ENCODE results near the gene ZNF519.
"Not testable (repeated sequence)": the region's sequence is repeated elsewhere in the genome, so short reads cannot be mapped to it uniquely, and the experiment has no call there.

Gene ZNF519

DNA sequence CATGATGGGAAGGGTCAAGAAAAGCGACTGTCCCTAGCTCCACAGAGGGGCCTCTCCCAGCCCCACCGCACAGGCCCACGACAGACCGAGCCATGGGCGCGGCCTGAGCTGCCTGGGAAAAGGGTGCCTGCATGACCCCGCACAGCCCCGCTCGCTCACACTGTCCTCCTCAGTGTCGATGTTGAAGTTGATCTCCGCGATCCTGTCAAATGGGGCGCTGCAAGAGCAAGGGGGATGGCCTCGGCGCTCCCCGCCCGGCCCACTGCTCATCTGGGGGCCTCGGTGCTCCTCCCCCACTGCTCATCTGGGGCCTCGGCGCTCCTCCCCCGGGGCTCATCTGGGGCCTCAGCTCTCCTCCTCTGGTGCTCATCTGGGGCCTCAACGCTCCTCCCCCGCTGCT lies 14.5 kb upstream of the ZNF519 start:
- DNase-seq, result not testable (repeated sequence)

DNA sequence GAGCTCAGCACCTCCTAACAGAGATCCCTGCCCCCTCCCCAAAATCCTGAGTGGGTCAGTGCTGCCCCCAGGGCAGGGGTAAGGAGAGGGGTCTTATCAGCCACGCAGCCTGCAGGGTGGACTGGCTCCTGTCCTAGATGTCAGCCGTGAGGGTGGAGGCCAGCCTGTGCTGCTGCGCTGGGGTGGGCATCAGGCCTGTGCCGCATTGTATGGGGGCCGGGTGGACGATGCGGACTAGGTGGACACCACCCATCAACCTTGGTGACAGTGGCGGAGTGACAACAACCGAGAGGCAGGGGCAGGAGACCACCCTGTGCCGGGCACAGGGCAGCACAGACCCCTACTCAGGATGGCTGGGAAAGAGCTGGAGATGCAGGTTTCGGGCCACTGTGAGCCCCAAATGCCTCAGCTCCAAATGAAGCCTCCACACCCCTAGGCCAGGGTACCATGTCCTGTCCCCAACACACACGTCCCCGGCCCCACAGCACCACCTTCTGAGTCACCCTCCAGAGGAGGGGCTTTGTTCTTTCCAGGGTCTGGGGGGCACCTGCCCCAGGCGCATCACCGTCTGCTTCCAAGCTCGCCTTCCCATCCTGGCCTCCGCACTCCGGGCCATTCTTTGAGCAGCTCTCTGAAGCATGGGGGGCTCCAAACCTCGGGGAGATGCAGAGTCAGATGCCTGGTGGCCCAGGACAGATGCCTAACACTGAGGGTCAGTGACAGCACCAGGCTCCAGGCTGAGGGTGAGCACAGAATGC lies 13.5 kb upstream of the ZNF519 start:
- DNase-seq, result not testable (repeated sequence)

DNA sequence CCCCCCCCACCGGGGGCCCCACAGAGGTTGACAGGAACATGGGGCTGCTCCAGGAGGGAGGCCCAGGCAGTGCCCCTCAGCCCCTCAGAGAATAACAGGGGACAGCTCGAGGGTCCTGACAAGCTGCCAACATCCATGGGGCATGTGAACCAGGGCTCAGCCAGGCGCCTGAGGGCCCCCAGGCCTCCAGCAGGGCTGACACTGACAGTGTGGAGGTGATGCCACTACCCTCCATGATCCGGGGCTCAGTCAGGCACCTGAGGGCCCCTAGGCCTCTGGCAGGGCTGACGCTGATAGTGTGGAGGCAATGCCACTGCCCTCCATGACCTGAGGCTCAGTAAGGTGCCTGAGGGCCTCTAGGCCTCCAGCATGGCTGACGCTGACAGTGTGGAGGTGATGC lies 12.8 kb upstream of the ZNF519 start:
- not testable (repeated sequence) for DNase-seq

DNA sequence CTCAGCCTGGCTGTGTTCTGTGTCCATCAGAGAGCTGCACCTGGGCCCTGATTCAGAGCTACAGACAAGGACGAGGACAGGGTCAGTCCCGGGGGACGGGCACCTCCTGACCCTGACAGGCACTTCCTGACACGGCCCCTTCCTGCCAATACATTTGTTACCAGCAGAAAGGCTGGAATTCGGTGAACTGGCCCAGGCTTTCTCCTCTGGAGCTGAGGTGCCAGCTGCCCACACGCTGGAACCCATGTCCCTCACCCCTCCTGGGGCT lies 12.3 kb upstream of the ZNF519 start:
- no peak for DNase-seq

DNA sequence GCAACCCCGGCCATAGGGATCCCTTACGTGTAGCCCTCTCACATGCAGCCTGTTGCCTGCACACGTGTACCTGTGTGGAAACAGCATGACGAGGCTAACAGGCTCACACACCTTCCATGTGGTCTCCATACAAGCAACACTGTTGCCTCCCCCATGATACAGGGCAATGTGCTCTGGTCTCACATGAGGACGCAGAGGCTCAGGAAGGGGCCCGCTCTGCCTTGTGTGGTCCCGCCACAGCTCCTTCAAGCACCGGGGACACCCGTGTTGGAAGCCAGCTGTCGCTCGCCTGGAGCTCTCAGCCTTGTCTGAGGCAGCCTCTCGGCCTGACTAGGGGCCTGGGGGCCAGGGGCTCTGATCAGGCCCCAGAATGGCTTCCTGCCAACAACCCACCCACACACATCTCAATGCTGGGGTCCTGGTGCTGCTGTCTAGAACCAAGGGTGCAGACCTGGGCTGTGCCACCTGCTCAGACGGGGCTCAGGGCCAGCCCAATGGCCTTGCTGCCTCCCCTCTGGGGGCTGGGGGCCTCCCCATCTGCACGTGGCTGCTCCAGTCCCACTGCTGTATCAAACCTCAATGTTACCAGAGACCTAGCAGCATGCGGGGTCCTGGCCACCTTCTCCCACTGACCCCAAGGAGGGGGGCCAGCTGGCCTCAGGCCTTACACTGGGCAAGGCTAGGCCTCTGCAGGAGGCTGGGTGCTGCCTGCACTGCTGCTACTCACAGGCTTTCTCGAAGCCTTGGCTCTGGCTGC lies 11.8 kb upstream of the ZNF519 start:
- not testable (repeated sequence) for DNase-seq

DNA sequence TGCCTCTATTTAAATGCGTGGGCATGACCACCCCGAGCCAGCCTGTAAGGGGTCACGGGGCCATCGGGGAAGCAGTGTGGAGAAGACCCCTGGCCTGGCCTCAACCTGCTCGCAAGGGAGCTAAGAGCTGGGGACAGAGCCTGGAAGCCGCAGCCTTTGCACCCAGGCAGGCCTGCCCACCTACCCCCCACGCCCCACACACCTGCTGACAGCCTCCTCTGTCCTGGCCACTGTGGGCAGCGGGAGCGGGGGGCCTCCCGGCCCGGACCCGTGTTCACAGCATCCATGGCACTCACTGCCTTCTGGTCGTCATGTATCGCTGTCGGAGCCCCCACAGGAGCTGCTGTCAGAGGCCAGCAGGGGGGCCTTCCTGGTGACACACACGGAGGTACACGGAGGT lies 11.2 kb upstream of the ZNF519 start:
- not testable (repeated sequence) for DNase-seq

DNA sequence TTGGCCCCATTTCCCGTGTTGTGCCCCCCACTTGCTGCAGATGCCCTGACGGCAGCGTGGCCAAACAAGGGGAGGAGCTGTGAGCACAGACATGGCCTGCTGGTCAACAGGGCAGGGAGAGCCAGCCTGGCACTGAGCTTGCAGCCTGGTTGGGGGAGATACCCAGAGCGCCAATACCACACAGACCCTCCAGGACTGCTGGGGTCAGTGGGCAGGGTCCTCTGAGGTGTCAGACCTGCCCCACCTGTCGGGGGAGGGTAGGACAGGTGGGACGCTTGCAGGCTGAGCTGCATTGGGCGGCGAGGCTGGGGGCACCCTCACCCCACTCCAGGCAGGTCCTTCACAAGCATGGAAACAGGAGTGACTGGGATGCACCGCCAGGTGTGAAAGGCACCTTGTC lies 9.9 kb upstream of the ZNF519 start:
- DNase-seq, result not testable (repeated sequence)

DNA sequence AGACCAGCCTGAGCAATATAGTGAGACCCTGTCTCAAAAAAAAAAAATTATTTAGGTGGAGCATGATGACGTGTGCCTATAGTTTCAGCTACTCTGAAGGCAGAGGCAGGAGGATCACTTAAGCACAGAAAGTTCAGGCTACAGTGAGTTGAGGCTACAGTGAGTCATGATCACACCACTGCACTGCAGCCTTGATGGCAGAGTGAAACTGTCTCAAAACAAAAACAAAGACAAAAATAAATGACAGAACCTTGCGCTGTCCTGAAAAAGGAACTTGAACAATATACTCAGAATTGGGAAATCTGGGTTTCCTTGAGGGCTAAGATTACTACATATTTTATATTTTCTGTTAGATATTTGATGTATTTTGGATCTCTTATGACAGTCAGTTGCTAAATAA lies 7.3 kb upstream of the ZNF519 start:
- DNase-seq, result not testable (repeated sequence)

DNA sequence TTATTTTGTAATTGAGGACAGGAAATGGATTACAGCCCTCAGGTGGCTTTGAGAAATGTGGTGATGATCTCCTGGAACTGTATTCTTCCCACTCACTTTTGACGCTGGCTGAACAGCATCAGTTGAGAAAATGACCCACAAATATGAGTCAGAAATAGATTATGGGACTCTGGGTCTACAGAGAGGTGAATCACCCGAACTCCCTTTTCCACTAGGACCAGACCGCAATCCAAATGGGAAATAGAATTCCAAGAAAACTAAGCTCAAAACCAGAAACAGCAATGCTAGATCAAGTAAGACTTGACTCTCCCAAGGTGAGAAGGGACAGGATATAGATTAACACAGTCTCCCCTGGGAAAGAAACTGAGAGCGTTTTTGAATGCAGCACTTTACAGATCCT lies 5.7 kb upstream of the ZNF519 start:
- DNase-seq, result not testable (repeated sequence)

DNA sequence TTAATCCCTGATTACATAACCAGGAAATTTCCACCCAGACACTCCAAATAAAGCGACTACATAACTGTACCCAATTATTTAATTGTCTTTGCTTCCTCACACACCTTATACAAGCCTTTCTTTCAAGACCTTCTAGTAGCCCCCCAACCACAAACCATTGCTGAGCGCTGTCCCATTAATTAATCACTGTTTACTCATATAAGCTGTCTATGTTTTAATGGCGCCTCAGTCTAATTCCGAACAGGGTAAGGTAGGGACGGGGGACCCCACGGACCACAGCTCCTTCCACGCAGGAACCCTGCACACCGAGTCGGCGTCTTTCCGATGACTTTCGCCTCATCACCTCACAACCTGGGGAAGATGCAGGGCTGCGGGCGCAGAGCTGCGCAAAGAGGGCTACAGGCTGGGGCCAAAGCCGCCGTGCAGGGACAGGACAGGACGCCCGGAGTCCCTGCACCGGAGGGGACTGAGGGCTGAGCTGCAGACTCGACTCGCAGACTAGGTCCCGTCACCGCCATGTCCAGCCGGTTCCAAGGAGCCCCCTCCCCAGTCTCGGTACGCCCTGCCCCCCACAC lies 452 bp downstream of the ZNF519 start:
- DNase-seq, result not testable (repeated sequence)

DNA sequence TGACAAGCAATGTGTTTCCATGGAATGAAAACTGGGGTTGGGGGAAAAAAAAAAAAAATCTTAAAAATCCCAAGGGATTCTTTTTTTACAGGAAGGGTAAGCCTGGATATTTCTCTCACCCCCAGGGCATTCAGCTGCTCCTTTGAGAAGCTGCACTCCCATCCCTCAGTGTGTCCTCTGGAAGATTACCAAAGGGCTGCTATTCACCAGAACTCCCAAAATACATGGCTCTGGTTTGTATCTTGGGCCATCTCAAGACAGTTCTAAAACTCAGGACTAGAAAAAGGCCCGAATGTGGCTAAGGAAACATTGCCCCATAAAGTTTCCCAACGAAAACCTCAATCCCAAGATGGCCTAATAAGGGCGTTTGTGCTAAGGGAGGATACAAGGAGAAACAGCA lies 1.4 kb downstream of the ZNF519 start:
- DNase-seq, result not testable (repeated sequence)

DNA sequence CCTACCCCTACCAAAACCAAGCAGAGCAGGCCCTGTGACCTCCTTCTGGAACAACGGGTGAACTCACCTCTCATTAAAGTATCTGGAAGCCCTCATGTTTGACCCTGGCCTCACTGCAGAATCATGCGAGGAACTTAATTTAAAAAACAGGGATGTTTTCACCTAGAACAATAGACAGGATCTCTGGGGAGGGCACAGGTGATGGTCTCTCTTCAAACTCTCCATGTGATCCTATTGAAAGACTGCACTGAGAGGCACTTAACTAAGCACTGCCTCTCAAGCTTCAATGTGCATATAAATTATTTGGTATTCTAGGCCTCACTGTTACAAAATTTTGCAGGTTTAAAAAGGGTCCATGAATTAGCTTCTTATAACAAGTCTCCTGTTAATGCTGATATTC lies 7.5 kb downstream of the ZNF519 start:
- no peak for DNase-seq

DNA sequence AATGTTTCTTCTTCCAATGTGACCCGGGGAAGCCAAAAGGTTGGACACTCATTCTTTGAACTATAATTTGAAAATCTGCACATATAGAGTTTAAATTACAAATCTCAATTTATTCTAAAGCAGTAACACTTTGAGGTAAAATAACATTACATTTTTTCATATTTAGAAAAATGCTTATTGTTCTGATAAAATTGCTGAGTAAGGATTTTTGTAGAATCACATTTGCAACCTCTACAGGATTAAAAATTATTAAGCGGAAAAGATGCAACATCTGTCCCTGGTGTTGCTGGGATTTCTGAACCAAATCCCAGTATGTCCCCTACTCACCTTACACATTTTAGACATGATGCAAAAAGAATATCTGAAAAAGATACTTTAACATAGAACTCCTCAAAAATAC lies 10.1 kb downstream of the ZNF519 start:
- no peak for DNase-seq

DNA sequence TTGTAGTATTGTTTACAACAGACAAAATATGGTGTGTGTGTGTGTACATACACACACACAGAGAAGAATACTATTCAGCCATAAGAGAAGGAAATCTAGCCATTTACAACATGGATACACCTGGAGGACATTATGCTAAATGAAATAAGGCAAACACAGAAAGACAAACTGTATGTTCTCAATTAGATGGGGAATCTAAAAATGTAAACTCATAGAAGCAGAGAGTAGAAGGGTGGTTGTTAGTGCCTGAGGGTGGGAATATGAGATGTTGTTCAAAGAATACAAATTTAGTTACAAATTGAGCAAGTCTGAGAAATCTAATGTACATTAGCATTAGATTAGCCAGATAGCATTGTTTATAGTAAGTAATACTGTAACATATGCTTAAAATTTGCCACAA lies 11.3 kb downstream of the ZNF519 start:
- no peak for DNase-seq

DNA sequence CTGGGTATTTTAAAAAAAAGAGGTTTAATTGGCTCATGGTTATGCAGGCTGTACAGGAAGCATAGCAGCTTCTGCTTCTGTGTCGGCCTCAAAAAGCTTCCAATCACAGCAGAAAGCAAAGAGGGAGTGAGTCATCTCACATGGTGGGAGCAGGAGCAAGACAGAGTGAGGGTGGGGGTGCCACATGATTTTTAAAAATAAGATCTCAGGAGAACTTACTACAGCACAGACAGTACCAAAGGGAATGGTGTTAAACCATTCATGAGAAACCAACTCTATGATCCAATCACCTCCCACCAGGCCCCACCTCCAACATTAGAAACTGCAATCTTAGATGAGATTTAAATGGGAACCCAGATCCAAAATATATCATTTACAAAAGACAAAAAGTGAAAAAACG lies 14.6 kb downstream of the ZNF519 start:
- no peak for DNase-seq

DNA sequence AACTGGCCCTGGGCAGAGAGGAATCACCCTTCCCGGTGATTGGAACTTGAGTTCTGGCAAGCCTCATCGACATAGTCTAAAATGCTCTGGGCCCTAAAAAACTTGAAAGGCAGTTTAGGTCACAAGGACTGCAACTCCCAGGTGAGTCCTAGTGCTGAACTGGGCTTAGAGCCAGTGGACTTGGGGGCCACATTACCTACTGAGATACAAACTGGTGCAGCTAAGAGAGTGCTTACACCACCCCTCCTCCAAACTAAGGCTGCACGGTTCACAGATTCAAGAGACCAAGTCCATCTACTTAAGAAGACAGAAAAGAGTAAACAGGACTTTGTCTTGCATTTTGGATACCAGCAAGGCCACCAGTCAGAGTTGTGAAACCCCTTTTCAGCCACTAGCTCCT lies 25.3 kb downstream of the ZNF519 start:
- no peak for DNase-seq

DNA sequence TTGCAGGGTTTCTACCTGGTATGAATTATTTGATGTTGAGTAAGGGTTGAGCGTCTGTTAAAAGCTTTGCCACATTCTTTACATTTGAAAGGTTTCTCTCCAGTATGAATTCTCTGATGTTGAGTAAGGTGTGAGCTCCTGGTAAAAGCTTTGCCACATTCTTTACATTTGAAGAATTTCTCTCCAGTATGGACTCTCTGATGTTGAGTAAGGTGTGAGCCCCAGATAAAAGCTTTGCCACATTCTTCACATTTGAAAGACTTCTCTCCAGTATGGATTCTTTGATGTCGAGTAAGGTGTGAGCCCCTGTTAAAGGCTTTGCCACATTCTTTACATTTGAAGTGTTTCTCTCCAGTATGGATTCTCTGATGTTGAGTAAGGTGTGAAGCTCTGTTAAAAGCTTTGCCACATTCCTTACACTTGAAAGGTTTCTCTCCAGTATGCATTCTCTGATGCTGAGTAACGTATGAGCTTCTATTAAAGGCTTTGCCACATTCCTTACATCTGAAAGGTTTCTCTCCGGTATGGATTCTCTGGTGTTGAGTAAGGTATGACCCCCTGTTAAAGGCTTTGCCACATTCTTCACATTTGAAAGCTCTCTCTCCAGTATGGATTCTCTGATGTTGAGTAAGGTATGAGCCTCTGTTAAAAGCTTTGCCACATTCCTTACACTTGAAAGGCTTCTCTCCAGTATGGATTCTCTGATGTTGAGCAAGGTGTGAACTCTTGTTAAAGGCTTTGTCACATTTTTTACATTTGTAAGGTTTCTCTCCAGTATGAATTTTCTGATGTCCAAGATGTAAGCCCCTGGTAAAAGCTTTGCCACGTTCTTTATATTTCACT lies 27.1 kb downstream of the ZNF519 start:
- DNase-seq, result no peak

DNA sequence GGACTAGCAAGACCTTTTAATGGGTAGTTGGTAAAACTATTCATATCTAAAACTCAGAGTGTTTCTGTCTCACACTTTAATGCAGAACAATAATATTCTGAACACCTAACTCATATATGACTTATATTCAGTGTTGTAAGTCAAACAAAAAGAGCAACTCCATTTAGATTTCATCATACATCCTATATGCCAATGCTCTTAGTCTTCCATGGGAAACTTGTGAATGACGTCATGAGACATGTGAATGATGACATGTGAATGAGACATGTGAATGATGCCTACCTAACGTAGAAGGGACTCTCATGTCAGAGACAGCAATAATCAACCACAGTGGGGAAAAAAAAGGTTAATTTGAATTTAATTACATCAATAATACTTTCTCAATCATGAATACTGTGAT lies 28.0 kb downstream of the ZNF519 start:
- DNase-seq, result no peak

DNA sequence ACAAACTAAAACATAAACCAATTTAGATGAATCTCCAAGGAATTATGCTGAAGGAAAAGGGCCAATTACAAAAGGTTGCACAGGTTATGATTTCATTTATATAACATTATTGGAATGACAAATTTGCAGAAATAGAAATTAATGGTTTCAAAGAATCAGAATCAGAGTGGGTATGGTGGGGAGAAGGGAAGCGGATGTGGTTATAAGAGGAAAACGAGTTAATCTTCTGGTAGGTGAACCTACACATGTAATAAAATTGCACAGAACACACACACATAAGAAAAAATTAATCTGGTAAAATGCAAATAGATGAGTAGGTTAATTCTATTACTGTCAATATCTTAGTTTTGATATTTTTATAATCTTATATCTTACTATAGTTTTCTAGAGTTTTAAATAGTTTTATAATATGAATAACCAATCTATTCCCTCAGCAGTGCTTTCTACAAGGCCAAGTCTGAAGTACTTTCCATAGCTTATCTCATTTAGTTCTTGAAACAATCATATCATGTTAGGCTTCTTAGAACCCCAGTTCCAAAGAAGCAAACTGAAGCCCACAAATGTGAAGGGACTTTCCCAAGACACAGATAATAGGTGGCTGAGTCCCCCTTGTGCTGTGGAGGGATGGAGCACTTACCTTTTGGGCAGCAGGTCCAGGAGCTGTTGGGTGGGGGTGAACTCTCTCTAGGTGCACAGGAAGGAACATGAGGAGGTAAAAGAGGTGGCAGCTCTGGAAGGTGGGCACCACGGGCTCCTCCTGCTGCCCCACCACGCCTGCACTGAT lies 31.5 kb downstream of the ZNF519 start:
- DNase-seq, result no peak

DNA sequence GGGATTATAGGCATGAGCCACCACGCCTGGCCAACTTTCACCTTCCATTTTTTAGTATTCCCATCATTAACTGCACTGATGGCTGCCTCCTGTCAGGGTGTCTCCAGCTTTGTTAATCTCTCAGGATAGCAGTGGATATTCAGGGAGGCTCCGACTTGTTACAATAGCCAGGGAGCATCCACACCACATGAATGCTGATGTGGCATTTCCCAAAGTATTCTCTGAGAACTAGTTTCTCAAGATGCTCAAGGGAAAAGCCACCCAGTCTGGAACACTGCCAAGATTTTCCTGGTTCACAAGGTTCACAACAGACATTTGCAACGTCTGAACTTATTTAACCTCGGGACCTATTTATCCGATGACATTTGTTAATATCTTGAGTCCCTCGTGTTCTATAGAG lies 33.8 kb downstream of the ZNF519 start:
- no peak for DNase-seq

DNA sequence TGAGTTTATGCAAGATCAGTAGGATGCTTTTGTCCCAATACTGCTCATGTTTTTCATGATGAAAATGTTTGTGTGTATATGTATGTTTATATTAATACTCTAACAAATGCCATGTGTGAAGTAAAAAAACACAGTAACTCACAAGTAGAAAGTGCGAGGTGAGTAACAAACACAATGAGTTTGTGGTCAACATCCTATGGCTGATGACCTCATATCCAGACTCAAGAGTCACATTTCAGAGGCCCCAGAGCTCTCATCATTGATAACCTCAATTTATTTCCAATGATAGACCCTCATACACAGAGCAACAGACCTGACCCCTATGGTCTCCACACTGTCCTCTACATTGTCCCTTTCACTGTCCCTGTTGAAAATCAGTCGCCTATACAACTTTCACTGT lies 34.5 kb downstream of the ZNF519 start:
- DNase-seq, result no peak

DNA sequence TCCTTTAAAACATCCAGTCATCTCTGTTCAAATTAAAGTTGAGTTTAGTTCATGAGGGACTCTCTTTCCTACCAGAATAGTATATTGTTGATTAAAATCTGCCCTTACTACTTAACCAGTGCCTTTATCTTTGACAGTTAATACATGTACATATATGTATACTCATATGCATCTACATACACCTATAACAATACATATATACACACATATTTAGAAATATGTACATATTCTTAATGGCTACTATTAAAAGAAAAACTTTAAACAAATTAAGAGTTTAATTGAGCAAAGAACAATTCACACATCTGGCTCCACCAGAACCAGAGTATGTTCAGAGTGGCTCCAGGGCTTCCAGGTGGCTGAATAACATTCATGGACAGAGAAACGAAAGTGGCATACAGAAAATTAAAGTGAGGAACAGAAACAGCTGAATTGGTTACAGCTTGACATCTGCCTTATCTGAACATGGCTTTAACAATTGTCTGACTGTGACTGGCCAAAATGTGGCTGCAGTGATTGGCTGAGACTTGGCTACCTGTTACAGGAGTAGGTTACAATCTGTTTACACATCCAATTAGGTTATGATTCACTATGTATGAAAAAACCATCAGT lies 38.8 kb downstream of the ZNF519 start:
- no peak for DNase-seq
